Measurements from ENCODE around the gene REM1.
"Not testable (repeated sequence)": the region's sequence is repeated elsewhere in the genome, so short reads cannot be mapped to it uniquely, and the experiment has no call there.

REM1 gene

DNA sequence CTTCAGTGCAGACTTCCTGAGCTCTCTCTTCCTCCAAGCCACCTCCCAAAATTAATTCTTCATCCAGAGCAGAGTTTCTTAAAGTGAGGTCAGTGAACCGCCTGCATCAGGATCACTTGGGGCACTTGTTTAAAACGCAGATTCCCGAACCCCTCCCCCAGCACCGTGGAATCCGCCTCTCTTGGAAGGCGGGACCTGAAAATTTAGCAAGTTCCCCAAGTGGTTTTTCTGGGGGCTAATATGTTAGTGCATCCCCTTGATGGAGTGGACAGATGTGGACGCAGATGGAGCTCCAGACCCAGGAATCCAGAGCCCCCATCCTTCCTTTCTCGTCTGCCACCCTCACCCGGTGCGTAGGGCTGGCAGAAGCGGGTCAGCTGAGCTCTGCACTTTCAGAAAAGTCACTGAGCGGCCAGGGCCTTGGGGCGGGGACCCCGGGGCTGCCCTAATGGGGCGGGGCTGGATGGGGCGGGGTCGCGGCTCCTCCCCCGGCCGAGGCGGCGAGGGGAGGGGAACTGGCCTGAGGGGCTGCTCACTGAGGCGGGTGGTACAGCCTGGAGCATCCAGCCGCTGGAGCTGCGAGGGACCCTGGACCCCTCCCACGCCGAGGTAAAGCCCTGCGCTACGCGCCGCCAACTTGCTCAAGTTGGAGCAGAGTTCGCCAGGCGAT is at the start of gene REM1, which contains the start of gene DEFB124:
Gene REM1 (plus strand): TSS at position 531 of the 670 bp plus-strand sequence. CDS start 1,158 bp downstream, outside the sequence.
Gene DEFB124 (minus strand): TSS at position 370 of the 670 bp plus-strand sequence. CDS start 2,114 bp downstream, outside the sequence.
- Histone ChIP-seq H3K36me3 (ENCODE audit: control insufficient read depth in 2 of 2, insufficient read depth in 1 of 2, low read length in 2 of 2) (no peaks in the 10 kb centered on the region), H3K27ac (ENCODE audit: extremely low read depth, low read depth, low read length) (no peak within 1 kb of the TSS), H3K9me3 (ENCODE audit: control insufficient read depth, insufficient read depth, low read depth, low read length) (no peaks in the 10 kb centered on the region), H3K4me1 (ENCODE audit: control insufficient read depth, insufficient read depth, low read length) (no peaks in the 10 kb centered on the region), H3K4me3 (ENCODE audit: low read depth, low read length) (peak within 1 kb of the TSS; percentile 5)
- CTCF ChIA-PET: interaction anchor here (0.7 to 1.2 kb wide), 3 partner anchors 11 to 158 kb away, joined by 3 to 5 read pairs (median 3); no protein-coding TSS in a partner anchor
- POLR2A ChIA-PET: no interaction called here
- TF ChIP-seq ZNF37A (tag by site-specific recombination; IDR thresholded peaks at IDR 0.05) (no peak), ZNF621 (tag by site-specific recombination; IDR thresholded peaks at IDR 0.05) (no peak), ZNF350 (tag by site-specific recombination; IDR thresholded peaks at IDR 0.05) (no peak), ZNF133 (tag by site-specific recombination; IDR thresholded peaks at IDR 0.05) (no peak), ZNF341 (tag by site-specific recombination; IDR thresholded peaks at IDR 0.05; ENCODE audit: low read depth) (no peak), KLF16 (tag by site-specific recombination; IDR thresholded peaks at IDR 0.05) (no peak), ZBTB17 (tag by site-specific recombination; IDR thresholded peaks at IDR 0.05) (no peak), ZNF692 (tag by site-specific recombination; IDR thresholded peaks at IDR 0.05) (no peak), ZNF600 (tag by site-specific recombination; IDR thresholded peaks at IDR 0.05) (no peak), GLIS2 (tag by site-specific recombination; IDR thresholded peaks at IDR 0.05) (no peak), KLF9 (tag by site-specific recombination; IDR thresholded peaks at IDR 0.05; ENCODE audit: low read depth) (no peak), AEBP2 (tag by site-specific recombination; IDR thresholded peaks at IDR 0.05; ENCODE audit: borderline replicate concordance) (no peak), SP7 (tag by site-specific recombination; IDR thresholded peaks at IDR 0.05) (no peak), HOXC10 (CRISPR knock-in tag; IDR thresholded peaks at IDR 0.05) (no peak), ZNF398 (tag by site-specific recombination; IDR thresholded peaks at IDR 0.05) (no peak), ZNF184 (tag by site-specific recombination; IDR thresholded peaks at IDR 0.05) (no peak)
- TF ChIP-seq, protein P1, sequence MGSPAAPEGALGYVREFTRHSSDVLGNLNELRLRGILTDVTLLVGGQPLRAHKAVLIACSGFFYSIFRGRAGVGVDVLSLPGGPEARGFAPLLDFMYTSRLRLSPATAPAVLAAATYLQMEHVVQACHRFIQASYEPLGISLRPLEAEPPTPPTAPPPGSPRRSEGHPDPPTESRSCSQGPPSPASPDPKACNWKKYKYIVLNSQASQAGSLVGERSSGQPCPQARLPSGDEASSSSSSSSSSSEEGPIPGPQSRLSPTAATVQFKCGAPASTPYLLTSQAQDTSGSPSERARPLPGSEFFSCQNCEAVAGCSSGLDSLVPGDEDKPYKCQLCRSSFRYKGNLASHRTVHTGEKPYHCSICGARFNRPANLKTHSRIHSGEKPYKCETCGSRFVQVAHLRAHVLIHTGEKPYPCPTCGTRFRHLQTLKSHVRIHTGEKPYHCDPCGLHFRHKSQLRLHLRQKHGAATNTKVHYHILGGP (tag by site-specific recombination; IDR thresholded peaks at IDR 0.05): no peak

DNA sequence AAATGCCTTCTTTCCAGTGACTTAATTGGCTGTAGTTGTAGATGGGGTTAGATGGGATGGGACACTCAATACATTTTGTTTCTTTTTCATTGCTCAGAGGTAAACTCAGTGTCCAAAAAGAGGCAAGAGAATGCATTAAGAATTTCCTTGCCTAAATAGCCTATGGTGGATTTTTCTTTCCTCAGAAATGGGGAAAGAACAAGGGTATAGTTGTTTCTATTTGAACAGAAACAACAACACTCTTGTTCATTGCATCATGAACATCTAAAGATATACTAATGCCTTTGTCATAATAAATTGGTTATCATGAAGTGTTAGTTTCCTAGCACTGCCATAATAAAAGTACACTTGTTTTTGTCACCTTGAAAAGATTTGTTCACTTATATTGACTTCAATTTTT is 49.3 kb upstream of the REM1 start:
- Histone ChIP-seq H3K4me3 (ENCODE audit: low read depth, low read length) (no peak overlapping the region), H3K27ac (ENCODE audit: extremely low read depth, low read depth, low read length) (no peak overlapping the region), H3K36me3 (ENCODE audit: control insufficient read depth in 2 of 2, insufficient read depth in 1 of 2, low read length in 2 of 2) (no peaks in the 10 kb centered on the region), H3K9me3 (ENCODE audit: control insufficient read depth, insufficient read depth, low read depth, low read length) (no peaks in the 10 kb centered on the region), H3K4me1 (ENCODE audit: control insufficient read depth, insufficient read depth, low read length) (no peaks in the 10 kb centered on the region)
- ChIA-PET CTCF (no interaction called here), POLR2A (no interaction called here)
- no peak for TF ChIP-seq KLF10 (tag by site-specific recombination; IDR thresholded peaks at IDR 0.05)
- no peak for TF ChIP-seq ZNF133 (tag by site-specific recombination; IDR thresholded peaks at IDR 0.05)
- no peak for TF ChIP-seq ZBTB8A (tag by site-specific recombination; IDR thresholded peaks at IDR 0.05)

DNA sequence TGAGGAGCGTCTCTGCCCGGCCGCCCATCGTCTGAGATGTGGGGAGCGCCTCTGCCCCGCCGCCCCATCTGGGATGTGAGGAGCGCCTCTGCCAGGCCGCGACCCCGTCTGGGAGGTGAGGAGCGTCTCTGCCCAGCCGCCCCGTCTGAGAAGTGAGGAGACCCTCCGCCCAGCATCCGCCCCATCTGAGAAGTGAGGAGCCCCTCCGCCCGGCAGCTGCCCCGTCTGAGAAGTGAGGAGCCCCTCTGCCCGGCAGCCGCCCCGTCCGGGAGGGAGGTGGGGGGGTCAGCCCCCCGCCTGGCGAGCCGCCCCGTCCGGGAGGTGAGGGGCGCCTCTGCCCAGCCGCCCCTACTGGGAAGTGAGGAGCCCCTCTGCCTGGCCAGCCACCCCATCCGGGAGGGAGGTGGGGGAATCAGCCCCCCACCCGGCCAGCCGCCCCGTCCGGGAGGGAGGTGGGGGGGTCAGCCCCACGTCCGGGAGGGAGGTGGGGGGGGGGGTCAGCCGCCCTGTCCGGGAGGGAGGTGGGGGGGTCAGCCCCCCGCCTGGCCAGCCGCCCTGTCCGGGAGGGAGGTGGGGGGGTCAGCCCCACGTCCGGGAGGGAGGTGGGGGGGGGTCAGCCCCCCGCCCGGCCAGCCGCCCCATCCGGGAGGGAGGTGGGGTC is 48.1 kb upstream of the REM1 start:
- H3K4me1 ChIP-seq (ENCODE audit: control insufficient read depth, insufficient read depth, low read length); H3K36me3 ChIP-seq (ENCODE audit: control insufficient read depth in 2 of 2, insufficient read depth in 1 of 2, low read length in 2 of 2); POLR2A ChIA-PET; H3K4me3 ChIP-seq (ENCODE audit: low read depth, low read length); H3K27ac ChIP-seq (ENCODE audit: extremely low read depth, low read depth, low read length); CTCF ChIA-PET; H3K9me3 ChIP-seq (ENCODE audit: control insufficient read depth, insufficient read depth, low read depth, low read length): not testable (repeated sequence)

- H3K36me3 ChIP-seq (ENCODE audit: control insufficient read depth in 2 of 2, insufficient read depth in 1 of 2, low read length in 2 of 2); CTCF ChIA-PET; POLR2A ChIA-PET; H3K9me3 ChIP-seq (ENCODE audit: control insufficient read depth, insufficient read depth, low read depth, low read length); H3K4me1 ChIP-seq (ENCODE audit: control insufficient read depth, insufficient read depth, low read length); H3K27ac ChIP-seq (ENCODE audit: extremely low read depth, low read depth, low read length); H3K4me3 ChIP-seq (ENCODE audit: low read depth, low read length): not testable (repeated sequence)
Observed at GRCh38 chr20:31427576-31427975, 47.5 kb upstream of the REM1 start.
